Suprapubic skin (tissue), 3 donors: Measurements from ENCODE around the gene TACC3.

ENCODE experiments used
- CTCF ChIP-seq, 2 donors: fragments of 200-600 bp in 1 of 2; fragments of 450-650 bp in 1 of 2; sonication (generic) in 1 of 2; IDR thresholded peaks; one replicate each; pipeline ENCODE4 v1.5.1; 2016 to 2019; ENCODE audit warnings: antibody characterized with exemption in 2 of 2, mild to moderate bottlenecking in 1 of 2, moderate library complexity in 1 of 2
- EP300 ChIP-seq: sonication (generic); formaldehyde crosslinking; IDR thresholded peaks from one replicate; pipeline ENCODE4 v1.6.1; 2017; ENCODE audit warnings: antibody characterized with exemption

- no peak for TF ChIP-seq EP300
- no peak for TF ChIP-seq CTCF (IDR thresholded peaks at IDR 0.05)
These were observed 63.7 kb downstream of the TACC3 start for GRCh38 chr4:1784789-1785591.
